ENCODE measurements around the gene S100A5. TPM values are rescaled to one million over a fixed set of nuclear protein-coding genes. Genes with fewer than 3 reads are reported as not detected.
A peak's percentile ranks its signal among the peaks of the same experiment; 100 is the strongest.
"Not testable (repeated sequence)": the region's sequence is repeated elsewhere in the genome, so short reads cannot be mapped to it uniquely, and the experiment has no call there.

S100A5 gene
- total RNA-seq, 1 donor from 2014 or later = not detected

- H3K36me3 Mint-ChIP-seq = no peaks in the 10 kb centered on the region
Measured at GRCh38 chr1:153563991-153564390, 23.3 kb upstream of the S100A5 start.

DNA sequence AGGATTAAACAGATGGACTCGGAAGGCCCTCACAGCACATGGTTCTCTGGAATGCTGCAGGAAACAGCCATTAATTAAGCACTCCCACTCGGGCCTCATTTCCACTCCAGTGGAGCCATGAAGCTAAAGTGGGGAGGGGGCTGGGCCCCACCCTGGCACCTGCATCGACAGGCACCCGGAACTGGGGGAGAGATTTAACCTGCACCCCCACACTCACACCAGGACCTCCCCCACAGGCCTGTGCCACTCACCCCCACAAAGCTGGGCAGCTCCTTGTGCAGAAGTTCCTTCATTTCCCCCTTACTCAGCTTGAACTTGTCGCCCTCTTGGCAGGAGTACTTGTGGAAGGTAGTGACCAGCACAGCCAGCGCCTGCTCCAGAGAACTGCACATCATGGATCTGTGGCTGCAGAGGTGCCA, 22.8 kb upstream of the S100A5 start:
- Mint-ChIP-seq H3K36me3 (no peaks in the 10 kb centered on the region), H3K4me3 (no peak overlapping the region), H3K27ac (no peak overlapping the region), H3K4me1 (ENCODE audit: unreplicated experiment) (peaks cover 23% of the 10 kb centered on the region), H3K27me3 (no peaks in the 10 kb centered on the region), H3K9me3 (no peaks in the 10 kb centered on the region)
- no peak for DNase-seq (ENCODE audit: extremely low spot score, unreplicated experiment)
- TF ChIP-seq, protein P1, sequence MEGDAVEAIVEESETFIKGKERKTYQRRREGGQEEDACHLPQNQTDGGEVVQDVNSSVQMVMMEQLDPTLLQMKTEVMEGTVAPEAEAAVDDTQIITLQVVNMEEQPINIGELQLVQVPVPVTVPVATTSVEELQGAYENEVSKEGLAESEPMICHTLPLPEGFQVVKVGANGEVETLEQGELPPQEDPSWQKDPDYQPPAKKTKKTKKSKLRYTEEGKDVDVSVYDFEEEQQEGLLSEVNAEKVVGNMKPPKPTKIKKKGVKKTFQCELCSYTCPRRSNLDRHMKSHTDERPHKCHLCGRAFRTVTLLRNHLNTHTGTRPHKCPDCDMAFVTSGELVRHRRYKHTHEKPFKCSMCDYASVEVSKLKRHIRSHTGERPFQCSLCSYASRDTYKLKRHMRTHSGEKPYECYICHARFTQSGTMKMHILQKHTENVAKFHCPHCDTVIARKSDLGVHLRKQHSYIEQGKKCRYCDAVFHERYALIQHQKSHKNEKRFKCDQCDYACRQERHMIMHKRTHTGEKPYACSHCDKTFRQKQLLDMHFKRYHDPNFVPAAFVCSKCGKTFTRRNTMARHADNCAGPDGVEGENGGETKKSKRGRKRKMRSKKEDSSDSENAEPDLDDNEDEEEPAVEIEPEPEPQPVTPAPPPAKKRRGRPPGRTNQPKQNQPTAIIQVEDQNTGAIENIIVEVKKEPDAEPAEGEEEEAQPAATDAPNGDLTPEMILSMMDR (conservative IDR thresholded peaks at IDR 0.05) = no peak

More at GRCh38 chr1:153563991-153564390, 23.3 kb upstream of the S100A5 start:
- Mint-ChIP-seq H3K27ac (no peak overlapping the region), H3K4me1 (ENCODE audit: unreplicated experiment) (peaks cover 28% of the 10 kb centered on the region), H3K4me3 (no peak overlapping the region), H3K27me3 (no peaks in the 10 kb centered on the region), H3K9me3 (no peaks in the 10 kb centered on the region)
- no peak for DNase-seq (ENCODE audit: extremely low spot score, unreplicated experiment)
- TF ChIP-seq, protein P1 (conservative IDR thresholded peaks at IDR 0.05) = no peak

DNA sequence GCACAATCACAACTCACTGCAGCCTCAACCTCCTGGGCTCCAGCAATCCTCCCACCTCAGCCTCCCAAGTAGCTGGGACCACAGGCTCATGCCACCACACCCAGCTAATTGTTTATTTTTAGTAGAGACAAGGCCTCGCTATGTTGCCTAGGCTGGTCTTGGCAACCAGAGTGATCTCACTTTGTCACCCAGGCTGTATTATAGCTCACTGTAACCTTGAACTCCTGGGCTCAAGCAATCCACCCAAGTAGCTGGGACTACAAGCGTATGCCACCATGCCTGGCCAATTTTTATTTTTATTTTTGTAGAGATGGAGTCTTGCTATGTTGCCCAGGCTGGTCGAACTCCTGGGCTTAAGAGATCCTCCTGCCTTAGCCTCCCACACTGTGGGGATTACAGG, 21.3 kb upstream of the S100A5 start:
- H3K36me3 Mint-ChIP-seq; DNase-seq (ENCODE audit: extremely low spot score, unreplicated experiment); H3K4me3 Mint-ChIP-seq; H3K9me3 Mint-ChIP-seq; H3K27ac Mint-ChIP-seq; H3K27me3 Mint-ChIP-seq: not testable (repeated sequence)
- H3K4me1 Mint-ChIP-seq (ENCODE audit: unreplicated experiment) = peaks cover 12% of the 10 kb centered on the region

GRCh38 chr1:153561466-153561985, 20.8 kb upstream of the S100A5 start:
- no peaks in the 10 kb centered on the region for H3K27me3 Mint-ChIP-seq
- TF ChIP-seq, protein P1 (conservative IDR thresholded peaks at IDR 0.05) = no peak
- peaks cover 7% of the 10 kb centered on the region for H3K4me1 Mint-ChIP-seq (ENCODE audit: unreplicated experiment)
- H3K27ac Mint-ChIP-seq = peak overlapping the region; percentile 13
- H3K36me3 Mint-ChIP-seq = no peaks in the 10 kb centered on the region
- H3K9me3 Mint-ChIP-seq = no peaks in the 10 kb centered on the region
- H3K4me3 Mint-ChIP-seq = no peak overlapping the region
- DNase-seq (ENCODE audit: extremely low spot score, unreplicated experiment) = no peak

DNA sequence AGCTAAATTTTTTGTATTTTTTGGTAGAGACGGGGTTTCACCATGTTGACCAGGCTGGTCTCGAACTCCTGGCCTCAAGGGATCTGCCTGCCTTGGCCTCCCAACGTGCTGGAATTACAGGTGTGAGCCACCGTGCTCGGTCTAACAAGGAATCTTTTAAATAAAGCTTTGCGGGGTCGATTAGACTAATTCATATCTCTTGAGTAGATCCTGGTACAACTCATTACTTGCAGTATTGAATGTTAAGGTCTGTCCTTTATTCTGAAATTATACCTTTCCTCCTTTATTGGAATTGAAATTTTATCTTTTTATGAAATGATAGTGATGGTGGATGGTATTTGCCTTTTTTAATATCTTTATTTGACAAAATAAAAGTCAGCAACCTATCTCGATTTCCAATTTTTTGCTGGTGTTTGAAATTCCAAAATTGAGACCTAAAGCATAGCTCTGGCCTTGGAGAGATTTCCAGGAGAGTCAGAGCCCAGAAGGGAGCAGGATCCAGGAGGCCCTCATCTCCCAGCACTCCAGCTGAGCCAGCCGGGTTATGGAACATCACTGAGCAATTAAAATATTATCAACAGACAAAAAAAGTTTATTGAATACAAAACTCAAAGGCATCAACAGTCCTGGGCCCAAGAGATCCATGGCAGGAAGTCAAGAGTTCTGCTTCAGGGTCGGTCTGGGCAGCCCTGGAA, 20.2 kb upstream of the S100A5 start:
- no peak overlapping the region for H3K4me3 Mint-ChIP-seq

DNA sequence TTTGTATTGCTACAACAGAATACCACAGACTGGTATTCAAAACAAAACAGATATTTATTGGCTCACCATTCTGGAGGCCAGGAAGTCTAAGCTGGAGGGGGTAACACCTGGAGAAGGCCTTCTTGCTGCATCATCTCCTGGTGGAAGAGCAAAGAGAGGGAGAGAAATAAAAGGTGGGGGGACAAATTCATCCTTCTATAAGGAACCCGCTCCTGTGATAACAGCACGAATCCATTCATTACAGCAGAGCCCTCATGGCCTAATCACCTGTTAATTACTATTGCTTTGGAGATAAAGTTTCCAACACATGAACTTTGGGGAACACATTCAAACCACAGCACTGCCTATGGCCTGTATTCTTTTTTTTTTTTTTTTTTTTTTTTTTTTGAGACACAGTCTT, 19.5 kb upstream of the S100A5 start:
- Mint-ChIP-seq H3K4me1 (ENCODE audit: unreplicated experiment) (no peaks in the 10 kb centered on the region), H3K27me3 (no peaks in the 10 kb centered on the region), H3K27ac (no peak overlapping the region), H3K36me3 (no peaks in the 10 kb centered on the region), H3K4me3 (no peak overlapping the region), H3K9me3 (no peaks in the 10 kb centered on the region)
- TF ChIP-seq, protein P1 (conservative IDR thresholded peaks at IDR 0.05) = no peak
- no peak for DNase-seq (ENCODE audit: extremely low spot score, unreplicated experiment)

More for the DNA sequence above, 20.2 kb upstream of the S100A5 start:
- H3K27me3 Mint-ChIP-seq = no peaks in the 10 kb centered on the region
- no peaks in the 10 kb centered on the region for H3K9me3 Mint-ChIP-seq
- no peaks in the 10 kb centered on the region for H3K36me3 Mint-ChIP-seq
- peak overlapping the region; percentile 13 for H3K27ac Mint-ChIP-seq
- H3K4me1 Mint-ChIP-seq (ENCODE audit: unreplicated experiment) = peaks cover 3% of the 10 kb centered on the region
- TF ChIP-seq, protein P1 (conservative IDR thresholded peaks at IDR 0.05) = no peak
- no peak for DNase-seq (ENCODE audit: extremely low spot score, unreplicated experiment)

Measured in type B pancreatic cell (in vitro differentiated cells).